PC-9 (cell line): Measurements from ENCODE around the gene PPP6C.

Experiments used
- CTCF ChIP-seq: fragments of 200-600 bp; sonication (generic); conservative IDR thresholded peaks from 2 replicates; pipeline ENCODE4 v1.6.1; 2017; ENCODE audit warnings: mixed run types, antibody characterized with exemption, mild to moderate bottlenecking, moderate library complexity
- EZH2 ChIP-seq: fragments of 200-600 bp; sonication (generic); IDR thresholded peaks from 2 replicates; pipeline ENCODE4 v1.8.0; 2017; ENCODE audit warnings: antibody characterized with exemption, low read depth

- TF ChIP-seq CTCF (no peak), EZH2 (no peak)
Measured at GRCh38 chr9:125119643-125120286, 69.8 kb downstream of the PPP6C start.
